SU-DHL-6 (cell line): ENCODE data around the gene CACNA1B.

Source experiments
- H2AFZ ChIP-seq: fragments of 200-600 bp; sonication (generic); 2 replicates; pipeline ENCODE4 v1.6.1; 2014; ENCODE audit warnings: low read depth, mild to moderate bottlenecking, moderate library complexity, mixed read lengths, antibody characterized with exemption, low read length; ENCODE audit not compliant: severe bottlenecking
- H3F3A ChIP-seq: fragments of 200-600 bp; shearing (Covaris generic); 2 replicates; pipeline ENCODE4 v1.6.0; 2016; ENCODE audit warnings: antibody characterized with exemption, mild to moderate bottlenecking; ENCODE audit not compliant: insufficient read depth
- H3K27ac ChIP-seq: fragments of 200-600 bp; sonication (generic); 2 replicates; pipeline ENCODE4 v1.5.1; 2016; ENCODE audit warnings: low read depth, mild to moderate bottlenecking, low read length, moderate library complexity, mixed read lengths
- H3K27me3 ChIP-seq: fragments of 200-600 bp; sonication (generic), shearing (Covaris generic); 2 replicates; pipeline ENCODE4 v1.6.0; 2014; ENCODE audit warnings: mild to moderate bottlenecking, low read length
- H3K36me3 ChIP-seq: fragments of 200-600 bp; sonication (generic); 2 replicates; pipeline ENCODE4 v1.6.1; 2014; ENCODE audit warnings: mild to moderate bottlenecking, low read length, mixed read lengths
- H3K4me2 ChIP-seq: fragments of 300-600, 200-600 bp; shearing (Covaris generic), sonication (generic); 2 replicates; pipeline ENCODE4 v1.6.0; 2014; ENCODE audit warnings: low read length, low read depth, mild to moderate bottlenecking; ENCODE audit not compliant: poor library complexity, severe bottlenecking
- H3K4me3 ChIP-seq: fragments of 200-600 bp; sonication (generic); 2 replicates; pipeline ENCODE4 v1.5.1; 2014; ENCODE audit warnings: antibody characterized with exemption, low read length, mild to moderate bottlenecking, mixed read lengths; ENCODE audit not compliant: insufficient read depth, poor library complexity, severe bottlenecking
- H3K79me2 ChIP-seq: fragments of 200-600 bp; sonication (generic); 2 replicates; pipeline ENCODE4 v1.6.1; 2014; ENCODE audit warnings: mild to moderate bottlenecking, low read length, moderate library complexity; ENCODE audit not compliant: insufficient read depth
- H3K9ac ChIP-seq: fragments of 200-600 bp; sonication (generic); 2 replicates; pipeline ENCODE4 v1.7.0; 2014; ENCODE audit warnings: mild to moderate bottlenecking, low read length
- H3K9me2 ChIP-seq: fragments of 200-600 bp; sonication (generic); replicated peaks from 2 replicates; pipeline ENCODE4 v1.6.1; 2014; ENCODE audit warnings: low read length; ENCODE audit not compliant: insufficient read depth
- H3K9me3 ChIP-seq: fragments of 200-600 bp; sonication (generic); 2 replicates; pipeline ENCODE4 v1.6.1; 2014; ENCODE audit warnings: low read length, mixed read lengths; ENCODE audit not compliant: insufficient read depth
- H4K20me1 ChIP-seq: fragments of 200-600 bp; sonication (generic); 2 replicates; pipeline ENCODE4 v1.6.1; 2014; ENCODE audit warnings: low read depth, mild to moderate bottlenecking, antibody characterized with exemption, low read length, moderate library complexity, mixed read lengths
- CTCF ChIP-seq: fragments of 200-600 bp; sonication (generic); IDR thresholded peaks from one replicate; pipeline ENCODE4 v1.5.1; 2017; ENCODE audit warnings: antibody characterized with exemption, mild to moderate bottlenecking, low read length, moderate library complexity; ENCODE audit not compliant: insufficient read depth, poor library complexity, severe bottlenecking
- EZH2phosphoT487 ChIP-seq: fragments of 200-600 bp; sonication (generic), shearing (Covaris generic); conservative IDR thresholded peaks from 2 replicates; pipeline ENCODE4 v1.6.1; 2018; ENCODE audit warnings: mild to moderate bottlenecking, antibody characterized with exemption, low read length, moderate library complexity, mixed read lengths

CACNA1B gene

GRCh38 chr9:137893670-137894069, 16.1 kb downstream of the CACNA1B start:
- no peak overlapping the region for H2AFZ ChIP-seq
- no peaks in the 10 kb centered on the region for H3K36me3 ChIP-seq
- no peaks in the 10 kb centered on the region for H4K20me1 ChIP-seq
- no peaks in the 10 kb centered on the region for H3K9me2 ChIP-seq
- H3K79me2 ChIP-seq, result no peaks in the 10 kb centered on the region
- no peak overlapping the region for H3K4me2 ChIP-seq
- H3K4me3 ChIP-seq, result no peak overlapping the region
- H3K27ac ChIP-seq, result no peak overlapping the region
- TF ChIP-seq EZH2phosphoT487 (no peak), CTCF (no peak)
- H3K27me3 ChIP-seq, result no peaks in the 10 kb centered on the region
- H3K9me3 ChIP-seq, result no peaks in the 10 kb centered on the region
- no peaks in the 10 kb centered on the region for H3F3A ChIP-seq
- H3K9ac ChIP-seq, result no peak overlapping the region

- no peaks in the 10 kb centered on the region for H3K79me2 ChIP-seq
- no peak overlapping the region for H3K4me2 ChIP-seq
- H3K27ac ChIP-seq, result no peak overlapping the region
- TF ChIP-seq EZH2phosphoT487 (no peak), CTCF (no peak)
- no peak overlapping the region for H3K4me3 ChIP-seq
- H4K20me1 ChIP-seq, result no peaks in the 10 kb centered on the region
- H3K9ac ChIP-seq, result no peak overlapping the region
- no peaks in the 10 kb centered on the region for H3K9me2 ChIP-seq
- no peaks in the 10 kb centered on the region for H3F3A ChIP-seq
- H3K27me3 ChIP-seq, result no peaks in the 10 kb centered on the region
- H3K9me3 ChIP-seq, result no peaks in the 10 kb centered on the region
- no peaks in the 10 kb centered on the region for H3K36me3 ChIP-seq
- no peak overlapping the region for H2AFZ ChIP-seq
Measured at GRCh38 chr9:137899551-137900360, 22.2 kb downstream of the CACNA1B start.

- H3K9me2 ChIP-seq, result no peaks in the 10 kb centered on the region
- H3K36me3 ChIP-seq, result no peaks in the 10 kb centered on the region
- no peak overlapping the region for H3K4me3 ChIP-seq
- TF ChIP-seq EZH2phosphoT487, result no peak
- no peak for TF ChIP-seq CTCF
- H3K9me3 ChIP-seq, result no peaks in the 10 kb centered on the region
- no peak overlapping the region for H3K9ac ChIP-seq
- no peaks in the 10 kb centered on the region for H3F3A ChIP-seq
- H3K4me2 ChIP-seq, result no peak overlapping the region
- H4K20me1 ChIP-seq, result no peaks in the 10 kb centered on the region
- H2AFZ ChIP-seq, result no peak overlapping the region
- no peak overlapping the region for H3K27ac ChIP-seq
- no peaks in the 10 kb centered on the region for H3K79me2 ChIP-seq
- H3K27me3 ChIP-seq, result no peaks in the 10 kb centered on the region
Measured at GRCh38 chr9:137900584-137901310, 23.2 kb downstream of the CACNA1B start.
